Mucosa of rectum (tissue), 2 donors: ENCODE measurements around the gene U2AF1L4.

Source experiments
- H3K27ac ChIP-seq, 2 donors: one replicate each; pipeline ENCODE4 v1.7.0; 2013; ENCODE audit warnings: inconsistent platforms in 2 of 2, low read depth in 2 of 2, low read length in 2 of 2
- H3K27me3 ChIP-seq, 2 donors: one replicate each; pipeline ENCODE4 v1.7.0; 2013; ENCODE audit warnings: low read length in 2 of 2; ENCODE audit not compliant: control insufficient read depth in 2 of 2, insufficient read depth in 2 of 2
- H3K36me3 ChIP-seq, 2 donors: one replicate each; pipeline ENCODE4 v1.7.0; 2013; ENCODE audit warnings: low read length in 2 of 2; ENCODE audit not compliant: control insufficient read depth in 2 of 2, insufficient read depth in 2 of 2
- H3K4me1 ChIP-seq, 2 donors: one replicate each; pipeline ENCODE4 v1.7.0; 2013; ENCODE audit warnings: low read length in 2 of 2, mild to moderate bottlenecking in 1 of 2; ENCODE audit not compliant: control insufficient read depth in 2 of 2, insufficient read depth in 2 of 2
- H3K4me3 ChIP-seq, 2 donors: one replicate each; pipeline ENCODE4 v1.7.0; 2013; ENCODE audit warnings: low read length in 2 of 2
- H3K9ac ChIP-seq, 2 donors: one replicate each; pipeline ENCODE4 v1.7.0; 2013; ENCODE audit warnings: low read length in 2 of 2, low read depth in 1 of 2, mild to moderate bottlenecking in 1 of 2
- H3K9me3 ChIP-seq, 2 donors: one replicate each; pipeline ENCODE4 v1.7.0; 2013; ENCODE audit warnings: low read length in 2 of 2; ENCODE audit not compliant: control insufficient read depth in 2 of 2
- donor health status: healthy.
- donor health status: Normal muscosa, but diverticular disease.

The U2AF1L4 gene

DNA sequence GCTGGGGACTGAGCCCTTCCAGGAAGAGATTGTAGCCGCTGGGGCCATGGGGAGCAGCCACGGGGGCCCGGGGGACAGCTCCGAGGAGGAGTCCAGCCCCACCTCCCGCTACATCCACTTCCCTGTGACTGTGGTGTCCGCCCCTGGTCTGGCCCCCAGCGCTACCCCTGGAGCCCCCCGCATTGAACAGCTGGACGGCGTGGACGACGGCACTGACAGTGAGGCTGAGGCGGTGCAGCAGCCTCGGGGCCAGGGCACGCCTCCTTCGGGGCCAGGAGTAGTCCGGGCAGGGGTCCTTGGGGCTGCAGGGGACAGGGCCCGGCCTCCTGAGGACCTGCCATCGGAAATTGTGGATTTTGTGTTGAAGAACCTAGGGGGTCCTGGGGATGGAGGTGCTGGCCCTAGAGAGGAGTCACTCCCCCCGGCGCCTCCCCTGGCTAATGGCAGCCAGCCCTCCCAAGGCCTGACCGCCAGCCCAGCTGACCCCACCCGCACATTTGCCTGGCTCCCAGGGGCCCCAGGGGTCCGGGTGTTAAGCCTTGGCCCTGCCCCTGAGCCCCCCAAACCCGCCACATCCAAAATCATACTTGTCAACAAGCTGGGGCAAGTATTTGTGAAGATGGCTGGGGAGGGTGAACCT is 12.6 kb downstream of the U2AF1L4 start:
- peaks cover 66 to 72% of the 10 kb centered on the region in 2 donors for H3K36me3 ChIP-seq
- H3K9me3 ChIP-seq = no peaks in the 10 kb centered on the region
- no peak overlapping the region for H3K27ac ChIP-seq
- H3K9ac ChIP-seq = no peak overlapping the region
- H3K4me1 ChIP-seq = no peaks in the 10 kb centered on the region
- H3K27me3 ChIP-seq = no peaks in the 10 kb centered on the region
- H3K4me3 ChIP-seq = no peak overlapping the region

DNA sequence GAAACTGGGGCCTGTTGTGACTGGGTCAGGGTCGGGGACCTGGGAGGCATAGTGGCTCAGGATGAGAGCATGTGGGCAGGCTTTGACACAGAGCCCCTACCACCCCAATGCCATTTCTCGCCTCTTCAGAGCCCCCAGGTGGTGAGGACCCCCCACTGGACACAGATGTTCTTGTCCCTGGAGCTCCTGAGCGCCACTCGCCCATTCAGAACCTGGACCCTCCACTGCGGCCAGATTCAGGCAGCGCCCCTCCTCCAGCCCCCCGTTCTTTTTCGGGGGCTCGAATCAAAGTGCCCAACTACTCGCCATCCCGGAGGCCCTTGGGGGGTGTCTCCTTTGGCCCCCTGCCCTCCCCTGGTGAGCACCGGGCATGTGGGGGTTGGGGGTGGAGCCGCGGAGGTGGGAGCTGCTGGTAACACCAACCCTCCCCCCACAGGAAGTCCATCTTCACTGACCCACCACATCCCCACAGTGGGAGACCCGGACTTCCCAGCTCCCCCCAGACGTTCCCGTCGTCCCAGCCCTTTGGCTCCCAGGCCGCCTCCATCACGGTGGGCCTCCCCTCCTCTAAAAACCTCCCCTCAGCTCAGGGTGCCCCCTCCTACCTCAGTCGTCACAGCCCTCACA is 13.3 kb downstream of the U2AF1L4 start:
- peaks cover 71 to 77% of the 10 kb centered on the region in 2 donors for H3K36me3 ChIP-seq
- H3K9me3 ChIP-seq = no peaks in the 10 kb centered on the region
- H3K4me1 ChIP-seq = no peaks in the 10 kb centered on the region
- H3K4me3 ChIP-seq = no peak overlapping the region
- no peak overlapping the region for H3K9ac ChIP-seq
- no peaks in the 10 kb centered on the region for H3K27me3 ChIP-seq
- H3K27ac ChIP-seq = no peak overlapping the region

DNA sequence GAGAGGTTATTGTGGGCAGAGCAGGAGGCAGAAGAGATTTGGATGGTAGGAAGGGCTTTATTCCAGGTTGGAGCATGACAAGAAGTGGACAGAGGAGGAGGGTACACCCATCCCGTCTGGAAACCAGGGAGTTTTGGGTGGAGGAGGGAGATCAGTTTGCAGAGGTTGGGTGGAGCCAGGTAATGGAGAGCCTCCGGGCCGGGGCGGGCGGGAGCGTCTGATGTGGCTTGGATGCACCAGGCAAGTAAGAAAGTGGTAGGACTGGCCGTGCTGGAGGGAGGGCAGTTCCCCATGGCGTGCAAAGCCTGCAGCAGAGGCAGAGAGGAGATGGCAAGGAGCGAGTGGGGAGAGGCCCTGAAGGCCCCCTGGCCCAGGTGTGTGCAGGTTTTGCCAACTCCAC is 13.9 kb downstream of the U2AF1L4 start:
- H3K4me3 ChIP-seq = no peak overlapping the region
- H3K4me1 ChIP-seq = no peaks in the 10 kb centered on the region
- H3K9me3 ChIP-seq = no peaks in the 10 kb centered on the region
- no peak overlapping the region for H3K27ac ChIP-seq
- no peaks in the 10 kb centered on the region for H3K27me3 ChIP-seq
- peaks cover 74 to 75% of the 10 kb centered on the region in 2 donors for H3K36me3 ChIP-seq
- H3K9ac ChIP-seq = no peak overlapping the region

DNA sequence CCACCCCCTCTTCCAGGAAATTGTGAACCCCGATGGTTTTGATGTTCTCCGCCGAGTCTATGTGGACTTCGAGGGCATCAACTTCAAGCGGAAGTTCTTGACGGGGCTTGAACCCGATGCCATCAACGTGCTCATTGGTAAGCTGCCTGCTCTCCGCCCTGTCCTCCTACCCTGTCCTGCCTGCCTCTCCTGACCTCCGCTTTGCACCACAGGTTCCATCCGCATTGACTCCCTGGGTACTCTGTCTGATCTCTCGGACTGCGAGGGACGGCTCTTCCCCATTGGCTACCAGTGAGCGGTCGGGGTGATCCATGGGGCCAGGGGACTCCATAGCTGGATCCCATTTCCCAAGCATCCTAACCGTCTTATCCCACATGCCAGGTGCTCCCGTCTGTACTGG is 14.9 kb downstream of the U2AF1L4 start:
- Histone ChIP-seq H3K27ac (no peak overlapping the region), H3K9ac (no peak overlapping the region), H3K27me3 (no peaks in the 10 kb centered on the region), H3K4me1 (no peaks in the 10 kb centered on the region), H3K4me3 (no peak overlapping the region), H3K9me3 (no peaks in the 10 kb centered on the region), H3K36me3 (peaks cover 79 to 81% of the 10 kb centered on the region in 2 donors)

DNA sequence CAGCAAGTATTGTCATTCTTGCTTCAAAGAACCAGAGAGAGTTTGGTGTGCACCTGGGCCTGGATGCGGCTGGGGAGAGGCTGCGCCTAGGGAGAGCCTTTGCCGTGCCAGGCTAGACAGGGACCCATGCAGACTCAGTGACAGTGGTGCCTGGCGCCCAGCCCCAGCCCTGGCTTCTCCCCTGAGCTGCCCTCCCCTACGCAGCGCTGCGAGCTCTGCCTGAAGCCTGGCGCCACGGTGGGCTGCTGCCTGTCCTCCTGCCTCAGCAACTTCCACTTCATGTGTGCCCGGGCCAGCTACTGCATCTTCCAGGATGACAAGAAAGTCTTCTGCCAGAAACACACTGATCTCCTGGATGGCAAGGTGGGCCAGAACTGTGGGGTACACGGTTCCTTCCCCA is 15.5 kb downstream of the U2AF1L4 start:
- peaks cover 81 to 82% of the 10 kb centered on the region in 2 donors for H3K36me3 ChIP-seq
- H3K27ac ChIP-seq = no peak overlapping the region
- no peaks in the 10 kb centered on the region for H3K27me3 ChIP-seq
- H3K4me1 ChIP-seq = no peaks in the 10 kb centered on the region
- H3K4me3 ChIP-seq = no peak overlapping the region
- no peaks in the 10 kb centered on the region for H3K9me3 ChIP-seq
- H3K9ac ChIP-seq = no peak overlapping the region

DNA sequence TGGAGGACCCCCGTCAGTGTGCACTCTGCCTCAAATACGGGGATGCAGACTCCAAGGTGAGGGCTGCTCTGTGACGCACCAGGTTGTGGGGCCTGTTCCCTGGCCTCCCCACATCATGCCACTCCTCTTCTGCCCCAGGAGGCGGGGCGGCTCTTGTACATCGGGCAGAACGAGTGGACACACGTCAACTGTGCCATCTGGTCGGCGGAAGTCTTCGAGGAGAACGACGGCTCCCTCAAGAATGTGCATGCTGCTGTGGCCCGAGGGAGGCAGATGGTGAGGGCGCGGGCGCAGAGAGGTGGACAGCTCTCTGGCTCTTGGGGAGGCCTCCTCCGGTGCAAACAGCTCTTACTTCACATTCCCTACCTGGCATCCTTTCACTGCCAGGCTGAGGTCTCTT is 16.2 kb downstream of the U2AF1L4 start:
- H3K9me3 ChIP-seq = no peaks in the 10 kb centered on the region
- peaks cover 83% of the 10 kb centered on the region in 2 donors for H3K36me3 ChIP-seq
- H3K4me3 ChIP-seq = no peak overlapping the region
- no peaks in the 10 kb centered on the region for H3K27me3 ChIP-seq
- H3K27ac ChIP-seq = no peak overlapping the region
- H3K4me1 ChIP-seq = no peaks in the 10 kb centered on the region
- H3K9ac ChIP-seq = no peak overlapping the region

DNA sequence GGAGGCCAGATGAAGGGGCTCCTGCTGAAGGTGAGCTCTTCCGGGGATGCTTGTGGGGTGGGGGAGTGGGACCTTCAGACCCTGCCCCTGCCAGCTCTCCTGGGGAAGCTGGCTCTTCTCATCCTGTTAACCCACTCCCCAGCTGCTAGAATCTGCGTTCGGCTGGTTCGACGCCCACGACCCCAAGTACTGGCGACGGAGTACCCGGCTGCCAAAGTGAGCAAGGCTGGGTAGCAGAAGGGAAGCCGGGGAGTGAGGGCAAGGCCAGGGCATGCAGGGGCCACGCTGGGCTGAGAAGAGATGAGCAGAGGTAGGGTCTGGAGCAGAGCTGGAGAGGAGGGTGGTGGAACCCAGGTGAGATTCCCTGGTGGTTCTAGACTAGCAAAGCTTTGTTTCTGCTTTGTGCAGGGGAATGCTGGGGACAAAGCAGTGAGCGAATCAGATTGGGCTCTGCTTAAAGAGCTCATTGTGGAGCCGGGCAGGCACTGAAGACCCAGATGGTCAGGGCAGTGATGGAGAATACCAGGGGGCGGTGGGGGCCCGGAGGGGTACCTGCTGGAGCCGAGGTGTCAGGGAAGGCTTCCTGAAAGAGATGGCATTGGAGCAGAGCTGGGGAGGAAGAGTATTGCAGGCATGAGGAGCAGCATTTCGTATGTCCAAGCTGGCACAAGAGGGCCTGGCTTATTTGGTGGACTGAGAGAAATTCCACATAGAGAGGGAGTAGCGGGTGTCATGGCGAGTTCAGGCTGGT is 17.1 kb downstream of the U2AF1L4 start:
- Histone ChIP-seq H3K36me3 (peaks cover 87 to 89% of the 10 kb centered on the region in 2 donors), H3K9ac (no peak overlapping the region), H3K27ac (no peak overlapping the region), H3K27me3 (no peaks in the 10 kb centered on the region), H3K4me3 (no peak overlapping the region), H3K9me3 (no peaks in the 10 kb centered on the region), H3K4me1 (no peaks in the 10 kb centered on the region)

DNA sequence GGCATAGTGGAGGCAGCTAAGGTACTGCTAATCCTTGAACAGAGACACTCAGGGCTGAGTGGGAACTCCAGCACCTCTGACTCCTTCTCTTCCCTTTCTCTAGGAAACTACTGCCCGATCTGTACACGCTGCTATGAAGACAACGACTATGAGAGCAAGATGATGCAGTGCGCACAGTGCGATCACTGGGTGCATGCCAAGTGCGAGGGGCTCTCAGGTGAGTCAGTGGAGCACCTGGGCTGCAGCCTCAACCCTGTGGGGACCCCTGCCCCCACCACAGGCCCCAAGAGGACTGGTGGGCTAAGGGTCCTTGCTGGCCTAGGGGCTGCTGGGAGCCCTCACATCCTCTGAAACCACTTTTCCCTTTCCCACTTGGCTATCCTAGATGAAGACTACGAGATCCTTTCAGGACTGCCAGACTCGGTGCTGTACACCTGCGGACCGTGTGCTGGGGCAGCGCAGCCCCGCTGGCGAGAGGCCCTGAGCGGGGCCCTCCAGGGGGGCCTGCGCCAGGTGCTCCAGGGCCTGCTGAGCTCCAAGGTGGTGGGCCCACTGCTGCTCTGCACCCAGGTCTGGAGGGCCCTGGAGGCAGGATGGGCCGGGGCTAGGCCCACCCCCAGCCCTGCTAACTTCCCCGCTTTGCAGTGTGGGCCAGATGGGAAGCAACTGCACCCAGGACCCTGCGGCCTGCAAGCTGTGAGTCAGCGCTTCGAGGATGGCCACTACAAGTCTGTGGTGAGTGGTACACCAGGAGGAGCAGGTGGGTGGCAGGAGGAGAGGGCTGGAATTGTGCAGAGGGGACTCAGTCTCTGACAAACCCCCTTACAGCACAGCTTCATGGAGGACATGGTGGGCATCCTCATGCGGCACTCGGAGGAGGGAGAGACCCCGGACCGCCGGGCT is 17.9 kb downstream of the U2AF1L4 start:
- no peaks in the 10 kb centered on the region for H3K4me1 ChIP-seq
- H3K27ac ChIP-seq = no peak overlapping the region
- H3K9me3 ChIP-seq = no peaks in the 10 kb centered on the region
- no peak overlapping the region for H3K9ac ChIP-seq
- H3K27me3 ChIP-seq = no peaks in the 10 kb centered on the region
- no peak overlapping the region for H3K4me3 ChIP-seq
- H3K36me3 ChIP-seq = peaks cover 93 to 95% of the 10 kb centered on the region in 2 donors

DNA sequence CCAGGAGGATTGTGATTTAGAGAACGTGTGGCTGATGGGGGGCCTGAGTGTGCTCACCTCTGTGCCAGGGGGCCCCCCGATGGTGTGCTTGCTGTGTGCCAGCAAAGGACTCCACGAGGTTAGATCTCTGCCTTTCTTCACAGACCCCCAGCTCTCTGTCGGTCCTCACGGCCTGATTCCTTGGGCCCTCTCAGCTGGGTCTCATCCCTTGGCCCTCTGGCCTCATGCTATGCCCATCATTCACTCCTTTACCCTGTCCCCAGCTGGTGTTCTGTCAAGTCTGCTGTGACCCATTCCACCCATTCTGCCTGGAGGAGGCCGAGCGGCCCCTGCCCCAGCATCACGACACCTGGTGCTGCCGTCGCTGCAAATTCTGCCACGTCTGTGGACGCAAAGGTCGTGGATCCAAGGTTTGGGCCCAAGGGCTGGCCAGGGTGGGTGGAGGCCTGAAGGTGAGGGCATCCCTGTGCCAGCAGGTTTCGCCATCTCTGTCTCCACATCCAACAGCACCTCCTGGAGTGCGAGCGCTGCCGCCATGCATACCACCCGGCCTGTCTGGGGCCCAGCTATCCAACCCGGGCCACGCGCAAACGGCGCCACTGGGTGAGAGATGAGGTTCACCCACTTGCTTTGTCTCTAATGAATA is 19.9 kb downstream of the U2AF1L4 start:
- Histone ChIP-seq H3K27ac (no peak overlapping the region), H3K4me1 (no peaks in the 10 kb centered on the region), H3K4me3 (no peak overlapping the region), H3K27me3 (no peaks in the 10 kb centered on the region), H3K36me3 (peaks cover 84% of the 10 kb centered on the region in 2 donors), H3K9ac (no peak overlapping the region), H3K9me3 (no peaks in the 10 kb centered on the region)
